Measurements from ENCODE around the gene KLHL9. TPM values are rescaled to one million over a fixed set of nuclear protein-coding genes. Genes with fewer than 3 reads are reported as not detected.

The KLHL9 gene
- total and polyA plus RNA-seq, 2 donors (not counting 1 experiment from before 2014, with no cell fraction given), result 33.5 to 37.5 TPM

DNA sequence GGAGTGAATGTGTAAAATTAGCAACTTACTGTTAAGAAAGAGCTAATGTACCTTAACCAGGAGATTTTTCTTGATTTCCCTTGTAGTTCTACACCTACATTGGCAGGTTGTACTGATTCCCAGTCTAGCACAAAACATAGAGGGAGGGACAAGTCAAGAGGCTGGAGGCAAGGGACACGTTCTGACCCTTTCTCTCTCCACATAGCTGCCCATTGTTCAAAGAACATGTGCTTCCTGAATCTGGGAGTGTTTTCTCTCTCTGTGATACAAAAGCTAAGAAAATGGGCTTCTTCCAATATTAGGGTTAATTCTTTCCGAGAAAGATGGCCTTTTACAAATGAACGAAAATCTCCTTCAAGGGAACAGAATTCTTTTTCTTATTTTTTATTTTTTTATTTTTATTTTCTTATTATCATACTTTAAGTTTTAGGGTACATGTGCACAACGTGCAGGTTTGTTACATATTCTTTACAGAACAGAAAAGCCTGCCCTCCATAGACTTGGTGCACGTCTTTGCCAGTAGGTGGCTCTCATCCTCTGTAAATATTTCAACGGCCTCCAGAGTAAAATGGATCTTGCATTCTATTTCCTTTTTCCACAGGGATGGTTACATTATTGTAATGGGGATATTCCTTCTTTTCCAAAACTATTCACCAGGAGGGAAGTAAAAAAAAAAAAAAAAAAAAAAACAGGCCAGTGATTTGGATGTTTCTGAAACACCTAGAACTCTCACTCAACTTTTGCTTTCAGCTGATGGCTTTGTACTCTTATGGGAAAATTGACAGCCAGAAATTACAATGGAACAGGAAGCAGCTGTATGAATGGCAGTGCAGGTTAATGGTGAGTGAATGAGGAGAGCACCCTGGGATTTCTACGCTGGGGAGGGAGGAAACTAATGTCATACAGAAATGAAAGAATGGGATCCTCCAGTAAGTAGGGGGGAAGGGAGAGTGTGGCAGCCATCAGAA is 17.0 kb downstream of the KLHL9 start:
- H2AFZ ChIP-seq (ENCODE audit: low read length), result peak overlapping the region; percentile 36
- no peak overlapping the region for H3K9ac ChIP-seq (ENCODE audit: insufficient read depth, low read length)
- H3K36me3 ChIP-seq (ENCODE audit: control insufficient read depth, insufficient read depth, low read length), result no peaks in the 10 kb centered on the region
- H4K20me1 ChIP-seq (ENCODE audit: control insufficient read depth, extremely low read depth, insufficient read depth, low read length), result no peaks in the 10 kb centered on the region
- H3K27me3 ChIP-seq (ENCODE audit: control insufficient read depth, insufficient read depth, low read length), result no peaks in the 10 kb centered on the region
- no peaks in the 10 kb centered on the region for H3K4me1 ChIP-seq (ENCODE audit: control insufficient read depth, extremely low read depth, insufficient read depth, low read length)
- no peak overlapping the region for H3K4me3 ChIP-seq (replicated peaks in 1 of 4; ENCODE audit: control extremely low read depth in 1 of 4, insufficient read depth in 1 of 4, low read depth in 3 of 4, low read length in 4 of 4)
- no peak overlapping the region for H3K4me2 ChIP-seq (ENCODE audit: extremely low read depth, insufficient read depth, low read length)
- H3K9me3 ChIP-seq (ENCODE audit: control insufficient read depth, insufficient read depth, low read depth, low read length), result no peaks in the 10 kb centered on the region
- no peaks in the 10 kb centered on the region for H3K79me2 ChIP-seq (ENCODE audit: control insufficient read depth, insufficient read depth, low read length)
- peak; percentile 38 to 60 for DNase-seq (ENCODE audit: low read depth in 2 of 2)
- no peak for TF ChIP-seq EZH2 (IDR thresholded peaks at IDR 0.05; ENCODE audit: low read length, missing control alignments)
- TF ChIP-seq, protein P1, sequence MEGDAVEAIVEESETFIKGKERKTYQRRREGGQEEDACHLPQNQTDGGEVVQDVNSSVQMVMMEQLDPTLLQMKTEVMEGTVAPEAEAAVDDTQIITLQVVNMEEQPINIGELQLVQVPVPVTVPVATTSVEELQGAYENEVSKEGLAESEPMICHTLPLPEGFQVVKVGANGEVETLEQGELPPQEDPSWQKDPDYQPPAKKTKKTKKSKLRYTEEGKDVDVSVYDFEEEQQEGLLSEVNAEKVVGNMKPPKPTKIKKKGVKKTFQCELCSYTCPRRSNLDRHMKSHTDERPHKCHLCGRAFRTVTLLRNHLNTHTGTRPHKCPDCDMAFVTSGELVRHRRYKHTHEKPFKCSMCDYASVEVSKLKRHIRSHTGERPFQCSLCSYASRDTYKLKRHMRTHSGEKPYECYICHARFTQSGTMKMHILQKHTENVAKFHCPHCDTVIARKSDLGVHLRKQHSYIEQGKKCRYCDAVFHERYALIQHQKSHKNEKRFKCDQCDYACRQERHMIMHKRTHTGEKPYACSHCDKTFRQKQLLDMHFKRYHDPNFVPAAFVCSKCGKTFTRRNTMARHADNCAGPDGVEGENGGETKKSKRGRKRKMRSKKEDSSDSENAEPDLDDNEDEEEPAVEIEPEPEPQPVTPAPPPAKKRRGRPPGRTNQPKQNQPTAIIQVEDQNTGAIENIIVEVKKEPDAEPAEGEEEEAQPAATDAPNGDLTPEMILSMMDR (conservative IDR thresholded peaks at IDR 0.05 in 1 of 2, IDR thresholded peaks at IDR 0.05 in 1 of 2; ENCODE audit: low read depth in 1 of 2, low read length in 2 of 2), result peak; percentile 54 to 74
- no peak overlapping the region for H3K27ac ChIP-seq (ENCODE audit: insufficient read depth, low read length)

DNA sequence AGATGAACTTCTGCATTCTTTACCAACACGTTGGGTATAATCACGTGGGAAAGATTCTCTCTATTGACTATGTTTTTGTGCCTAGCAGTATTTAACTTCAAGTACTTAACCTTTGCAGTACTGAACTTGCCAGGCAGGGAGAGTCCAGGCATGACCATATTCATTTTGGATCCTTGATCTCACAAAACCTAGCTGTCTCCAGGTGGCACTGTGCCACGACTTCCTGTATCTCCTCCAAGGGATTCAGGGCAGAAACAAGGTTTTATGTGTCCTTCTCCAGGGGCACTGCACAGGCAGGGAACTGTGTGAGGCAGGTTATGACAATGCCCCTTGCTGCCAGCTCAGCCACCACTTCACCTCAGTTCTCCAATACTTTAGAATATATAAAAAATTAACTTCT is 18.3 kb downstream of the KLHL9 start:
- Histone ChIP-seq H4K20me1 (ENCODE audit: control insufficient read depth, extremely low read depth, insufficient read depth, low read length) (no peaks in the 10 kb centered on the region), H3K4me2 (ENCODE audit: extremely low read depth, insufficient read depth, low read length) (no peak overlapping the region), H2AFZ (ENCODE audit: low read length) (no peak overlapping the region), H3K9ac (ENCODE audit: insufficient read depth, low read length) (no peak overlapping the region), H3K4me3 (replicated peaks in 1 of 4; ENCODE audit: control extremely low read depth in 1 of 4, insufficient read depth in 1 of 4, low read depth in 3 of 4, low read length in 4 of 4) (no peak overlapping the region), H3K4me1 (ENCODE audit: control insufficient read depth, extremely low read depth, insufficient read depth, low read length) (no peaks in the 10 kb centered on the region), H3K27ac (ENCODE audit: insufficient read depth, low read length) (no peak overlapping the region), H3K27me3 (ENCODE audit: control insufficient read depth, insufficient read depth, low read length) (no peaks in the 10 kb centered on the region), H3K36me3 (ENCODE audit: control insufficient read depth, insufficient read depth, low read length) (no peaks in the 10 kb centered on the region), H3K79me2 (ENCODE audit: control insufficient read depth, insufficient read depth, low read length) (no peaks in the 10 kb centered on the region), H3K9me3 (ENCODE audit: control insufficient read depth, insufficient read depth, low read depth, low read length) (no peaks in the 10 kb centered on the region)
- TF ChIP-seq, protein P1 (conservative IDR thresholded peaks at IDR 0.05 in 1 of 2, IDR thresholded peaks at IDR 0.05 in 1 of 2; ENCODE audit: low read depth in 1 of 2, low read length in 2 of 2), result no peak
- TF ChIP-seq EZH2 (IDR thresholded peaks at IDR 0.05; ENCODE audit: low read length, missing control alignments), result no peak
- no peak for DNase-seq (ENCODE audit: low read depth in 2 of 2)

DNA sequence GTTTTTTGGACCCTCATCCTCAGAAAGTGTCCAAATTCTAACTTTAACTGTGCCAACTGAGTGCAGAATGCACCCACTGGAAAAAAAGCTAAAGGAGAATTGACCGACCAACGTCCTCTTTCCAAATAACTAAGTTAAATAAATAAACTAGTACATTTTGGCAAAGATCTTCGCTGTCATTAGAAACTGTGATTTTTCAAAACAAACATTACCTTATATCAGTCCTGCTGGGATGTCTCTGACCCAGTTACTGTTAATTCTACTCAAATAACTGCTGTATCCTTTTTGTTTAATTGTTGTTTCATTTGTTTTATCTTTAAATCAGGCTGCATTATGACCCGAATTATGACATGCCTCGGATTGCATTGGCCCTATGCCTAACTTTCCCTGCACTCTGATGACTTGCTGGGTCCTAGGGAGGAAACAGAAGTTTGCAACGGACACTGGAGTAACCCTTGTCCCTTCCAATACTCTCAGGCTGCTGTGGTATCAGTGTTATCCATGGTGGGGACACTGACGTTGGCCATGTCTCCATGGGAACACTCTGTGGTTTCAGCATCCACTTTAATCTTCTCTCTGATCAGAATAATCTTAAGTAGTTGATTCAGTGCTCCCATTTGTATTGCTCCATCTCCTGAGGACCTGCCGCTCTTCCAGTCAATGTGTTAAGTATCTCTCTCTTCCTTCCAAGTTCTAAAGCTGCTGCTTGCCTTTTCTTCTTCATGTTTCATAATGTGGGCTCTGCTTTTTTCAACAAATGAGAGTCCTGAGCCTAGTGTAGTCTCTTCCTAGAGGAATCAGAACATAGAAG is 19.0 kb downstream of the KLHL9 start:
- H3K4me1 ChIP-seq (ENCODE audit: control insufficient read depth, extremely low read depth, insufficient read depth, low read length), result no peaks in the 10 kb centered on the region
- no peak overlapping the region for H2AFZ ChIP-seq (ENCODE audit: low read length)
- H3K79me2 ChIP-seq (ENCODE audit: control insufficient read depth, insufficient read depth, low read length), result no peaks in the 10 kb centered on the region
- no peaks in the 10 kb centered on the region for H3K27me3 ChIP-seq (ENCODE audit: control insufficient read depth, insufficient read depth, low read length)
- H3K9me3 ChIP-seq (ENCODE audit: control insufficient read depth, insufficient read depth, low read depth, low read length), result no peaks in the 10 kb centered on the region
- H4K20me1 ChIP-seq (ENCODE audit: control insufficient read depth, extremely low read depth, insufficient read depth, low read length), result no peaks in the 10 kb centered on the region
- TF ChIP-seq, protein P1 (conservative IDR thresholded peaks at IDR 0.05 in 1 of 2, IDR thresholded peaks at IDR 0.05 in 1 of 2; ENCODE audit: low read depth in 1 of 2, low read length in 2 of 2), result no peak
- no peak for TF ChIP-seq EZH2 (IDR thresholded peaks at IDR 0.05; ENCODE audit: low read length, missing control alignments)
- no peak overlapping the region for H3K4me3 ChIP-seq (replicated peaks in 1 of 4; ENCODE audit: control extremely low read depth in 1 of 4, insufficient read depth in 1 of 4, low read depth in 3 of 4, low read length in 4 of 4)
- H3K36me3 ChIP-seq (ENCODE audit: control insufficient read depth, insufficient read depth, low read length), result no peaks in the 10 kb centered on the region
- H3K4me2 ChIP-seq (ENCODE audit: extremely low read depth, insufficient read depth, low read length), result no peak overlapping the region
- no peak overlapping the region for H3K9ac ChIP-seq (ENCODE audit: insufficient read depth, low read length)
- H3K27ac ChIP-seq (ENCODE audit: insufficient read depth, low read length), result no peak overlapping the region
- peak in 1 of 2 donors; percentile 18 for DNase-seq (ENCODE audit: low read depth in 2 of 2)
